ENCODE measurements around the gene FOXN1.

FOXN1 gene

GRCh38 chr17:28545141-28545503, 39.0 kb downstream of the FOXN1 start:
- H3K4me1 ChIP-seq (ENCODE audit: control insufficient read depth, insufficient read depth, low read length) = no peaks in the 10 kb centered on the region
- H3K4me3 ChIP-seq (ENCODE audit: low read length) = no peak overlapping the region
- H3K36me3 ChIP-seq (ENCODE audit: insufficient read depth, low read length) = peaks cover 10% of the 10 kb centered on the region
- no peak overlapping the region for H3K9ac ChIP-seq (ENCODE audit: low read depth, low read length)
- no peak overlapping the region for H3K4me2 ChIP-seq (ENCODE audit: low read length)
- H3K9me3 ChIP-seq (replicated peaks; ENCODE audit: low read length) = no peaks in the 10 kb centered on the region
- H3K27me3 ChIP-seq (ENCODE audit: control insufficient read depth, insufficient read depth, low read length) = no peaks in the 10 kb centered on the region

GRCh38 chr17:28545787-28546415, 39.8 kb downstream of the FOXN1 start:
- H3K4me3 ChIP-seq (ENCODE audit: low read length) = no peak overlapping the region
- no peak overlapping the region for H3K4me2 ChIP-seq (ENCODE audit: low read length)
- H3K4me1 ChIP-seq (ENCODE audit: control insufficient read depth, insufficient read depth, low read length) = no peaks in the 10 kb centered on the region
- H3K36me3 ChIP-seq (ENCODE audit: insufficient read depth, low read length) = peaks cover 10% of the 10 kb centered on the region
- H3K9ac ChIP-seq (ENCODE audit: low read depth, low read length) = no peak overlapping the region
- H3K27me3 ChIP-seq (ENCODE audit: control insufficient read depth, insufficient read depth, low read length) = no peaks in the 10 kb centered on the region
- H3K9me3 ChIP-seq (replicated peaks; ENCODE audit: low read length) = no peaks in the 10 kb centered on the region

GRCh38 chr17:28547096-28547622, 41.0 kb downstream of the FOXN1 start:
- Histone ChIP-seq H3K27me3 (ENCODE audit: control insufficient read depth, insufficient read depth, low read length) (no peaks in the 10 kb centered on the region), H3K4me3 (ENCODE audit: low read length) (no peak overlapping the region), H3K36me3 (ENCODE audit: insufficient read depth, low read length) (peaks cover 10% of the 10 kb centered on the region), H3K4me2 (ENCODE audit: low read length) (no peak overlapping the region), H3K4me1 (ENCODE audit: control insufficient read depth, insufficient read depth, low read length) (peaks cover 9% of the 10 kb centered on the region), H3K9ac (ENCODE audit: low read depth, low read length) (no peak overlapping the region), H3K9me3 (replicated peaks; ENCODE audit: low read length) (no peaks in the 10 kb centered on the region)

- H3K9ac ChIP-seq (ENCODE audit: low read depth, low read length) = no peak overlapping the region
- H3K27me3 ChIP-seq (ENCODE audit: control insufficient read depth, insufficient read depth, low read length) = no peaks in the 10 kb centered on the region
- H3K4me3 ChIP-seq (ENCODE audit: low read length) = no peak overlapping the region
- H3K4me1 ChIP-seq (ENCODE audit: control insufficient read depth, insufficient read depth, low read length) = peaks cover 12% of the 10 kb centered on the region
- H3K36me3 ChIP-seq (ENCODE audit: insufficient read depth, low read length) = peaks cover 10% of the 10 kb centered on the region
- H3K9me3 ChIP-seq (replicated peaks; ENCODE audit: low read length) = no peaks in the 10 kb centered on the region
- no peak overlapping the region for H3K4me2 ChIP-seq (ENCODE audit: low read length)
These were observed 41.7 kb downstream of the FOXN1 start for GRCh38 chr17:28547623-28548416.

GRCh38 chr17:28548417-28549130, 42.4 kb downstream of the FOXN1 start:
- Histone ChIP-seq H3K4me1 (ENCODE audit: control insufficient read depth, insufficient read depth, low read length) (peaks cover 12% of the 10 kb centered on the region), H3K4me3 (ENCODE audit: low read length) (no peak overlapping the region)

GRCh38 chr17:28549236-28550132, 43.3 kb downstream of the FOXN1 start:
- Histone ChIP-seq H3K4me1 (ENCODE audit: control insufficient read depth, insufficient read depth, low read length) (peaks cover 12% of the 10 kb centered on the region), H3K27me3 (ENCODE audit: control insufficient read depth, insufficient read depth, low read length) (no peaks in the 10 kb centered on the region), H3K9me3 (replicated peaks; ENCODE audit: low read length) (no peaks in the 10 kb centered on the region), H3K4me2 (ENCODE audit: low read length) (no peak overlapping the region), H3K36me3 (ENCODE audit: insufficient read depth, low read length) (peaks cover 22% of the 10 kb centered on the region), H3K9ac (ENCODE audit: low read depth, low read length) (no peak overlapping the region), H3K4me3 (ENCODE audit: low read length) (no peak overlapping the region)

More at GRCh38 chr17:28548417-28549130, 42.4 kb downstream of the FOXN1 start:
- no peaks in the 10 kb centered on the region for H3K27me3 ChIP-seq (ENCODE audit: control insufficient read depth, insufficient read depth, low read length)
- no peaks in the 10 kb centered on the region for H3K9me3 ChIP-seq (replicated peaks; ENCODE audit: low read length)
- no peak overlapping the region for H3K4me2 ChIP-seq (ENCODE audit: low read length)
- no peak overlapping the region for H3K9ac ChIP-seq (ENCODE audit: low read depth, low read length)
- H3K36me3 ChIP-seq (ENCODE audit: insufficient read depth, low read length) = peaks cover 12% of the 10 kb centered on the region

GRCh38 chr17:28550858-28551257, 44.7 kb downstream of the FOXN1 start:
- Histone ChIP-seq H3K4me2 (ENCODE audit: low read length) (no peak overlapping the region), H3K9ac (ENCODE audit: low read depth, low read length) (no peak overlapping the region), H3K36me3 (ENCODE audit: insufficient read depth, low read length) (peaks cover 32% of the 10 kb centered on the region), H3K4me3 (ENCODE audit: low read length) (no peak overlapping the region), H3K27me3 (ENCODE audit: control insufficient read depth, insufficient read depth, low read length) (no peaks in the 10 kb centered on the region), H3K4me1 (ENCODE audit: control insufficient read depth, insufficient read depth, low read length) (peaks cover 12% of the 10 kb centered on the region), H3K9me3 (replicated peaks; ENCODE audit: low read length) (no peaks in the 10 kb centered on the region)

GRCh38 chr17:28551421-28552175, 45.5 kb downstream of the FOXN1 start:
- Histone ChIP-seq H3K27me3 (ENCODE audit: control insufficient read depth, insufficient read depth, low read length) (no peaks in the 10 kb centered on the region), H3K9me3 (replicated peaks; ENCODE audit: low read length) (no peaks in the 10 kb centered on the region), H3K4me2 (ENCODE audit: low read length) (peak overlapping the region; percentile 92), H3K4me3 (ENCODE audit: low read length) (peak overlapping the region; percentile 89), H3K36me3 (ENCODE audit: insufficient read depth, low read length) (peaks cover 38% of the 10 kb centered on the region), H3K4me1 (ENCODE audit: control insufficient read depth, insufficient read depth, low read length) (peaks cover 12% of the 10 kb centered on the region), H3K9ac (ENCODE audit: low read depth, low read length) (peak overlapping the region; percentile 84)

GRCh38 chr17:28552176-28552999, 46.2 kb downstream of the FOXN1 start, which contains the start of gene UNC119:
Gene UNC119, minus strand, starts transcription at chr17:28552624. Its CDS starts 67 bp downstream, at chr17:28552557.
- Histone ChIP-seq H3K4me1 (ENCODE audit: control insufficient read depth, insufficient read depth, low read length) (peaks cover 12% of the 10 kb centered on the region), H3K4me2 (ENCODE audit: low read length) (peak within 1 kb of the TSS; percentile 92), H3K36me3 (ENCODE audit: insufficient read depth, low read length) (peaks cover 37% of the 10 kb centered on the region), H3K9me3 (replicated peaks; ENCODE audit: low read length) (no peaks in the 10 kb centered on the region), H3K27me3 (ENCODE audit: control insufficient read depth, insufficient read depth, low read length) (no peaks in the 10 kb centered on the region), H3K4me3 (ENCODE audit: low read length) (peak within 1 kb of the TSS; percentile 89), H3K9ac (ENCODE audit: low read depth, low read length) (peak within 1 kb of the TSS; percentile 84)
